ENCODE measurements around the gene CPAMD8.
"Not testable (repeated sequence)": the region's sequence is repeated elsewhere in the genome, so short reads cannot be mapped to it uniquely, and the experiment has no call there.

CPAMD8 gene

DNA sequence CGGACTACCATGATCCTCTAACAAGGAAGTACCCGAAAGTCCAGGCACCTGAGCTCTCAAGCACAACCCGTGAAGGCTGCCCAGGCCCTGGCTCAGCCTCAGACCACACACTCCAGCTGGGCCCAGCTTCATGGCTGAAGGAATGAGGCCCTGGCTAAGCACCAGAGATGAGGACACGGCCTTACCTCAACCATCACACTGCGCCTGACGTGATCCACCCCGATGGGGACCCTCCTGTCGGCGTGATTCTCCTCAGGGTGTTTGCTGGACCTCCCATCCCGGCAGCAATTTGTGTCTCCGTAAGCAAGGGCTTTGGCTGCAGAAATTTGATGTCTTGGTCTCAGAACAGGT, 81.3 kb downstream of the CPAMD8 start:
- H3K9me3 ChIP-seq (ENCODE audit: control insufficient read depth in 1 of 2, low read length in 2 of 2): no peaks in the 10 kb centered on the region
- no peaks in the 10 kb centered on the region for H3K27me3 ChIP-seq (ENCODE audit: low read depth, low read length)
- H3K36me3 ChIP-seq (ENCODE audit: control insufficient read depth in 1 of 2, insufficient read depth in 2 of 2, low read length in 2 of 2): no peaks in the 10 kb centered on the region
- H3K4me3 ChIP-seq (ENCODE audit: low read depth in 1 of 2, low read length in 2 of 2): no peak overlapping the region
- no peaks in the 10 kb centered on the region for H3K4me1 ChIP-seq (ENCODE audit: control insufficient read depth in 1 of 2, insufficient read depth in 2 of 2, low read length in 2 of 2)
- H3K27ac ChIP-seq (ENCODE audit: low read length): no peak overlapping the region

DNA sequence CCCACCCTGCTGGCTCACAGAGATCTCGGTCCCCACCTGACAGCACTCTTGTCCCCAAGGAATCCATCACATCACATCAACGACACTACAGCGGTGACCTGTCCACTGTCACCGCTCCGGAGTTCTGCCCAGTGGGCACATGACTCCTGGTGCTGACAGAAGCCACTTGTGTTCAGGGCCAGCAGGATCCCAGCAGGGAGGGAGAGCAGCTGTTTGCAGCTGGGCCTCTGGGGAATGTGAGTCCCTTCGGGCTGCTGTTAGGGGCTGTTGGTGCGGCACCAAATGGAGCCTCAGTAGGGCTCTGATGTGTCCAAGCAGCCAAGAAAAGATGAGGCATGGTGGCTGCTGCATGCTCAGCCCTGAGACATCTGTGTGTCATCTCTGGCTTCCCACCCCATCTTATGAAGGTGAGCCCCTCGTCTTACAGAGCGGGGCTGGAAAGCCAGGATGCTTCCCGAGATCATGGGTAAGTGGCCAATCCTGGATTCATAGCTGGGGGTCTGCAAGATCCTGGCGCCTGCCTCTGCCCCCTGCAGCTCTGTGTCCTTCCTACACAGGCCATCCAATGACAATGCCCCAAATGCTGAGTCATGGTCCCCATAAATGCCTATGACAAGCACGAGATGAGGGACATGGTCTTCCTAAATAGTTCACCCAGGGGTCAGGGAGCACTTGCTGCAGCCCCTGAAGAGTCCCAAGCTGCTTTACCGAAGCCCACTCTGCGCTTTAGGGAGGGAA, 81.8 kb downstream of the CPAMD8 start:
- Histone ChIP-seq H3K4me3 (ENCODE audit: low read depth in 1 of 2, low read length in 2 of 2) (no peak overlapping the region), H3K27ac (ENCODE audit: low read length) (no peak overlapping the region), H3K27me3 (ENCODE audit: low read depth, low read length) (no peaks in the 10 kb centered on the region), H3K36me3 (ENCODE audit: control insufficient read depth in 1 of 2, insufficient read depth in 2 of 2, low read length in 2 of 2) (no peaks in the 10 kb centered on the region), H3K4me1 (ENCODE audit: control insufficient read depth in 1 of 2, insufficient read depth in 2 of 2, low read length in 2 of 2) (no peaks in the 10 kb centered on the region), H3K9me3 (ENCODE audit: control insufficient read depth in 1 of 2, low read length in 2 of 2) (no peaks in the 10 kb centered on the region)

DNA sequence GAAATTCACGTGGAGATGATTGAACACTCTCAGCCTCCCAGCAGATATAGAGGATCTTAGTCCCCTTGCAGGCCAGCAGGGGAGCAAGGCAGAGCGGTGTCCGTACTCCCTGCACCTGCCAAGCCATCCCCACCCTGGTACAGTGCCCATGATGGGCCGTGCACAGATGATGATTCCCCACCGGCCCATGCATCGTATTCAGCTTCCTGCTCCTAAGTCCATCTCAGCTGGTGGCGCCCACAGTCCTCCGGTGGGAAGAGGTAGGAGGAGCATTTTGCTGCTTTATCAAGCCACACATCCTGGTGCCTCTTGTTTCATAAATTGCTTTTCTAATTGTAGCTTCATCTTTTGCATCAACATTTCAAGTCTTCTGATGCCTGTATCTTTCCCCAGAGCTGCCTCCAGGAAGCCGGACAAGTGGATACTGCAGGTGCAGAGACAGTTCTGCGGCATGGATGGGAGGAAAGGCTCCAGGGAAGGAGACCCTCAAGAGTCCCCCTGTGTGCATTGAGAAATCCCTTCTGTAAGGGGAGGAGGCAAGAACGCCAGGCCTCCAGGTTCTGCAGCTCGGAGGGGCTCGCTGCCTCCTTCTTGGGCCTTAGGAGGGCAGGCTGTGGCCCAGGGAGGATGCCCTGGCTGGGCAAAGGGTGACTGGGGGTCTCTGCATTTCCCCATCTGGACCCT, 82.5 kb downstream of the CPAMD8 start:
- Histone ChIP-seq H3K27ac (ENCODE audit: low read length) (no peak overlapping the region), H3K36me3 (ENCODE audit: control insufficient read depth in 1 of 2, insufficient read depth in 2 of 2, low read length in 2 of 2) (no peaks in the 10 kb centered on the region), H3K4me3 (ENCODE audit: low read depth in 1 of 2, low read length in 2 of 2) (no peak overlapping the region), H3K9me3 (ENCODE audit: control insufficient read depth in 1 of 2, low read length in 2 of 2) (no peaks in the 10 kb centered on the region), H3K4me1 (ENCODE audit: control insufficient read depth in 1 of 2, insufficient read depth in 2 of 2, low read length in 2 of 2) (no peaks in the 10 kb centered on the region), H3K27me3 (ENCODE audit: low read depth, low read length) (no peaks in the 10 kb centered on the region)

DNA sequence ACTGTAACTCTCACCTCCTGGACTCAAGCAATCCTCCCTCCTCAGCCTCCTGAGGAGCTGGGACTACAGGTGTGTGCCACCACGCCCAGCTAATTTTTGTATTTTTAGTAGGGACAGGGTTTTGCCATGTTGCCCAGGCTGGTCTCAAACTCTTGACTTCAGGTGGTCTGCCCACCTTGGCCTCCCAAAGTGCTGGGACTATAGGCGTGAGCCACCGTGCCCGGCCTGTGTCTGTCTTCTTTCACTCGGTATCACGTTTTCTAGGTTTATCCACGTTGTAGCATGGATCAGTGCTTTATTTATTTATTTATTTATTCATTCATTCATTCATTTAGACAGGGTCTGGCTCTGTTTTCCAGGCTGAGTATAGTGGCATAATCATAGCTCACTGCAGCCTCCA, 83.5 kb downstream of the CPAMD8 start:
- not testable (repeated sequence) for H3K4me3 ChIP-seq (ENCODE audit: low read depth in 1 of 2, low read length in 2 of 2); H3K9me3 ChIP-seq (ENCODE audit: control insufficient read depth in 1 of 2, low read length in 2 of 2)

GRCh38 chr19:16942583-16942982, 84.0 kb downstream of the CPAMD8 start:
- Histone ChIP-seq H3K27me3 (ENCODE audit: low read depth, low read length) (no peaks in the 10 kb centered on the region), H3K36me3 (ENCODE audit: control insufficient read depth in 1 of 2, insufficient read depth in 2 of 2, low read length in 2 of 2) (no peaks in the 10 kb centered on the region), H3K4me3 (ENCODE audit: low read depth in 1 of 2, low read length in 2 of 2) (no peak overlapping the region), H3K27ac (ENCODE audit: low read length) (no peak overlapping the region), H3K4me1 (ENCODE audit: control insufficient read depth in 1 of 2, insufficient read depth in 2 of 2, low read length in 2 of 2) (no peaks in the 10 kb centered on the region), H3K9me3 (ENCODE audit: control insufficient read depth in 1 of 2, low read length in 2 of 2) (no peaks in the 10 kb centered on the region)

More for the DNA sequence above, 83.5 kb downstream of the CPAMD8 start:
- H3K36me3 ChIP-seq (ENCODE audit: control insufficient read depth in 1 of 2, insufficient read depth in 2 of 2, low read length in 2 of 2); H3K27me3 ChIP-seq (ENCODE audit: low read depth, low read length); H3K4me1 ChIP-seq (ENCODE audit: control insufficient read depth in 1 of 2, insufficient read depth in 2 of 2, low read length in 2 of 2); H3K27ac ChIP-seq (ENCODE audit: low read length): not testable (repeated sequence)

GRCh38 chr19:16940626-16941025, 86.0 kb downstream of the CPAMD8 start:
- Histone ChIP-seq H3K4me3 (ENCODE audit: low read depth in 1 of 2, low read length in 2 of 2) (no peak overlapping the region), H3K9me3 (ENCODE audit: control insufficient read depth in 1 of 2, low read length in 2 of 2) (no peaks in the 10 kb centered on the region), H3K36me3 (ENCODE audit: control insufficient read depth in 1 of 2, insufficient read depth in 2 of 2, low read length in 2 of 2) (no peaks in the 10 kb centered on the region), H3K27ac (ENCODE audit: low read length) (no peak overlapping the region), H3K27me3 (ENCODE audit: low read depth, low read length) (no peaks in the 10 kb centered on the region), H3K4me1 (ENCODE audit: control insufficient read depth in 1 of 2, insufficient read depth in 2 of 2, low read length in 2 of 2) (no peaks in the 10 kb centered on the region)

- H3K27ac ChIP-seq (ENCODE audit: low read length); H3K27me3 ChIP-seq (ENCODE audit: low read depth, low read length); H3K36me3 ChIP-seq (ENCODE audit: control insufficient read depth in 1 of 2, insufficient read depth in 2 of 2, low read length in 2 of 2); H3K4me3 ChIP-seq (ENCODE audit: low read depth in 1 of 2, low read length in 2 of 2); H3K9me3 ChIP-seq (ENCODE audit: control insufficient read depth in 1 of 2, low read length in 2 of 2); H3K4me1 ChIP-seq (ENCODE audit: control insufficient read depth in 1 of 2, insufficient read depth in 2 of 2, low read length in 2 of 2): not testable (repeated sequence)
Measured at GRCh38 chr19:16940063-16940462, 86.5 kb downstream of the CPAMD8 start.

DNA sequence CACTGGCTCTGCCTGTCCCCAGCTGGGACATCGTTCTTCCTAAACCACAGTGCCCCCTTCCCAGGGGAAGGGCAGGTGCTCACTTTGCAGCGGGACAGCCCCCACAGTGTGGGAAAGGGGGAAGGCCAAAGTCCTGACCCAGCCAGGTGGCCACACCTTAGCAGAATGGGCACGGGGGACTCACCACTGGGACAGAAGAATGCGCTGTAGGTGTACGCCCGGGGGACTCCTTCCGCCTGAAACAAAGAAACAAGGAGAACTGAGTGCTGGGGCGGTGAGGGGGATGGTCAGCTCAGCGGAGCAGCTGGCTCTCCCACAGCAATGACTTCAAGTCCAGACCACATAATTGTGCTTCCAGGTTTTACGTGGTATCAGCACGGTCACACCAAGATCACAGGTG, 88.4 kb downstream of the CPAMD8 start:
- no peak overlapping the region for H3K4me3 ChIP-seq (ENCODE audit: low read depth in 1 of 2, low read length in 2 of 2)
- H3K27ac ChIP-seq (ENCODE audit: low read length): no peak overlapping the region
- no peaks in the 10 kb centered on the region for H3K4me1 ChIP-seq (ENCODE audit: control insufficient read depth in 1 of 2, insufficient read depth in 2 of 2, low read length in 2 of 2)
- no peaks in the 10 kb centered on the region for H3K27me3 ChIP-seq (ENCODE audit: low read depth, low read length)
- H3K36me3 ChIP-seq (ENCODE audit: control insufficient read depth in 1 of 2, insufficient read depth in 2 of 2, low read length in 2 of 2): no peaks in the 10 kb centered on the region
- H3K9me3 ChIP-seq (ENCODE audit: control insufficient read depth in 1 of 2, low read length in 2 of 2): peaks cover 0 to 17% of the 10 kb centered on the region in 2 donors

- not testable (repeated sequence) for H3K27me3 ChIP-seq (ENCODE audit: low read depth, low read length); H3K4me3 ChIP-seq (ENCODE audit: low read depth in 1 of 2, low read length in 2 of 2); H3K27ac ChIP-seq (ENCODE audit: low read length); H3K36me3 ChIP-seq (ENCODE audit: control insufficient read depth in 1 of 2, insufficient read depth in 2 of 2, low read length in 2 of 2); H3K4me1 ChIP-seq (ENCODE audit: control insufficient read depth in 1 of 2, insufficient read depth in 2 of 2, low read length in 2 of 2)
- peaks cover 0 to 17% of the 10 kb centered on the region in 2 donors for H3K9me3 ChIP-seq (ENCODE audit: control insufficient read depth in 1 of 2, low read length in 2 of 2)
Measured at GRCh38 chr19:16937796-16938195, 88.8 kb downstream of the CPAMD8 start.

DNA sequence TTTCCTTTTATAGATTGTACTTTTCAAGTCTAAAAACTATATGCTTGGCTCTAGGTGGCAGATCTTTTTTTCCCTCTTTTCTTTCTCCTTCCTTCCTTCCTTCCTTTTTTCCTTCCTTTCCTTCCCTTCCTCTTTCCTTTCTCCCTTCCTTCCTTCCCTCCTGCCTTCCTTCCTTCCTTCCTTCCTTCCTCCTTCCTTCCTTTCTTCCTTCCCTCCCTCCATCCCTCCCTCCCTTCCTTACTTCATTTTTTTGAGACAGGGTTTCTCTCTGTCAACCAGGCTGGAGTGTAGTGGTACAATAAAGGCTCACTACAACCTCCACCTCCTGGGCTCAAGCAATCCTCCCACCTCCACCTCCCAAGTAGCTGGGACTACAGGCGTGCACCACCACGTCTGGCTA, 89.7 kb downstream of the CPAMD8 start:
- no peaks in the 10 kb centered on the region for H3K36me3 ChIP-seq (ENCODE audit: control insufficient read depth in 1 of 2, insufficient read depth in 2 of 2, low read length in 2 of 2)
- no peak overlapping the region for H3K4me3 ChIP-seq (ENCODE audit: low read depth in 1 of 2, low read length in 2 of 2)
- H3K27me3 ChIP-seq (ENCODE audit: low read depth, low read length): no peaks in the 10 kb centered on the region
- peaks cover 0 to 17% of the 10 kb centered on the region in 2 donors for H3K9me3 ChIP-seq (ENCODE audit: control insufficient read depth in 1 of 2, low read length in 2 of 2)
- H3K27ac ChIP-seq (ENCODE audit: low read length): no peak overlapping the region
- H3K4me1 ChIP-seq (ENCODE audit: control insufficient read depth in 1 of 2, insufficient read depth in 2 of 2, low read length in 2 of 2): no peaks in the 10 kb centered on the region

DNA sequence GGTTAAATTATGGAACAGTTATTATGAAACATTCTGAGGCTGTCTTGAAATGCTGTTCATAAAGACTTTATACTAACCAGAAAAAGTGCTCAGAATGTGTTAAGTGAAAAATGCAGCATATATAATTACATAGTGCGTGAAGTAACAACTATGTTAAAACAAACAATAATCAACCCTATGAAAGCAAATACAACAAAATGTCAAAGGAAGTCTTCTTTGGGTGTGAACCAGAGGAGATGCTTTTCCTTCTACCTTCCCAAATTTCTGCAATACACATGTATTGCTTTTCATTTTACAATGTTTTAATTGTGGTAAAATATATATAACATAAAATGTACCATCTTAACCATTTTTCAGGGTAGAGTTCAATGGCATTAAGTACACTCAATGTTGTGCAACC, 92.1 kb downstream of the CPAMD8 start:
- H3K27me3 ChIP-seq (ENCODE audit: low read depth, low read length): no peaks in the 10 kb centered on the region
- no peaks in the 10 kb centered on the region for H3K4me1 ChIP-seq (ENCODE audit: control insufficient read depth in 1 of 2, insufficient read depth in 2 of 2, low read length in 2 of 2)
- H3K36me3 ChIP-seq (ENCODE audit: control insufficient read depth in 1 of 2, insufficient read depth in 2 of 2, low read length in 2 of 2): no peaks in the 10 kb centered on the region
- no peak overlapping the region for H3K4me3 ChIP-seq (ENCODE audit: low read depth in 1 of 2, low read length in 2 of 2)
- H3K9me3 ChIP-seq (ENCODE audit: control insufficient read depth in 1 of 2, low read length in 2 of 2): peaks cover 0 to 20% of the 10 kb centered on the region in 2 donors
- H3K27ac ChIP-seq (ENCODE audit: low read length): no peak overlapping the region

DNA sequence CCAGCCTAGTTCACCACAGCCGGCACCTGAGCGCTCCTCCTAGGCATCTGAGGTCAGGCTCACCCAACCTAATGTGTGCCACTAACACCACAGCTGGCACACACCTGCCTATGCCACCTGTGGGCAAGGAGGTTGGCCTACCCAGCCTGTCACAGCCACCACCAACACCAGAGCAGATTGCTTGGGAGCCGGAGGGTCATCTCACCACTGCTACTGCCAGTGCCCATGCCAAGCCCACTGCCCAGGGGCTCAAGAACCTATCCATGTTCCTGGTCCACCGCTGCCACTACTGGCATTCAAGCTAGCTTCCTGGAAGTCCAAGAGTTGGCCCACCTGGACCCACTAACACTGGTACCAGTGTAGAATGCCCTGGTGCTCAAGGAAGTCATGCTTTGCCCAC, 95.3 kb downstream of the CPAMD8 start:
- Histone ChIP-seq H3K4me3 (ENCODE audit: low read depth in 1 of 2, low read length in 2 of 2) (no peak overlapping the region), H3K27me3 (ENCODE audit: low read depth, low read length) (no peaks in the 10 kb centered on the region), H3K27ac (ENCODE audit: low read length) (no peak overlapping the region), H3K4me1 (ENCODE audit: control insufficient read depth in 1 of 2, insufficient read depth in 2 of 2, low read length in 2 of 2) (no peaks in the 10 kb centered on the region), H3K9me3 (ENCODE audit: control insufficient read depth in 1 of 2, low read length in 2 of 2) (peaks cover 0 to 20% of the 10 kb centered on the region in 2 donors), H3K36me3 (ENCODE audit: control insufficient read depth in 1 of 2, insufficient read depth in 2 of 2, low read length in 2 of 2) (no peaks in the 10 kb centered on the region)
